Measurements from ENCODE around the gene SPATA6. TPM values are rescaled to one million over a fixed set of nuclear protein-coding genes. Genes with fewer than 3 reads are reported as not detected.

Gene SPATA6
- polyA plus RNA-seq, 3 donors: 7.4 to 8.0 (median 7.8) TPM

GRCh38 chr1:48254254-48254653 lies 217.8 kb downstream of the SPATA6 start:
- Histone ChIP-seq H3K9ac (ENCODE audit: insufficient read depth, low read length, poor library complexity, severe bottlenecking) (no peak overlapping the region), H4K20me1 (ENCODE audit: insufficient read depth, low read length) (no peaks in the 10 kb centered on the region), H3K9me3 (replicated peaks in 1 of 2; ENCODE audit: control insufficient read depth in 1 of 2, insufficient read depth in 1 of 2, low read length in 2 of 2) (no peaks in the 10 kb centered on the region), H3K79me2 (ENCODE audit: insufficient read depth, low read length) (no peaks in the 10 kb centered on the region), H2AFZ (ENCODE audit: insufficient read depth, low read depth, low read length, poor library complexity, severe bottlenecking) (no peak overlapping the region), H3K4me1 (ENCODE audit: control insufficient read depth in 1 of 2, insufficient read depth in 2 of 2, low read length in 2 of 2) (no peaks in the 10 kb centered on the region), H3K27me3 (ENCODE audit: control insufficient read depth in 2 of 2, insufficient read depth in 2 of 2, low read length in 2 of 2) (no peaks in the 10 kb centered on the region), H3K27ac (ENCODE audit: low read depth in 1 of 2, low read length in 2 of 2) (no peak overlapping the region), H3K36me3 (replicated peaks in 1 of 2; ENCODE audit: control insufficient read depth in 1 of 2, insufficient read depth in 2 of 2, low read length in 2 of 2) (no peaks in the 10 kb centered on the region), H3K4me2 (replicated peaks; ENCODE audit: extremely low read depth, low read length, poor library complexity, severe bottlenecking) (no peak overlapping the region), H3K4me3 (replicated peaks in 1 of 3; ENCODE audit: low read depth in 2 of 3, low read length in 3 of 3) (no peak overlapping the region)
- Mint-ChIP-seq H3K36me3 (no peaks in the 10 kb centered on the region), H3K4me3 (no peak overlapping the region), H3K27me3 (ENCODE audit: low read depth in 3 of 3) (peaks cover 2 to 3% (median 2%) of the 10 kb centered on the region in 3 donors), H3K4me1 (no peaks in the 10 kb centered on the region), H3K27ac (no peak overlapping the region), H3K9me3 (peaks cover 0 to 2% (median 0%) of the 10 kb centered on the region in 7 donors)
- no peak for DNase-seq
- no CpG with 5 or more reads among the region's 1 CpG for WGBS (ENCODE audit: insufficient coverage)
- no peak for TF ChIP-seq CTCF (IDR thresholded peaks at IDR 0.05)
- intact Hi-C loops (cut with micrococcal nuclease): no loop called here

GRCh38 chr1:48251821-48252220 lies 220.2 kb downstream of the SPATA6 start:
- Mint-ChIP-seq H3K36me3 (peaks cover 0 to 2% of the 10 kb centered on the region in 2 donors), H3K4me1 (peaks cover 19% of the 10 kb centered on the region), H3K4me3 (no peak overlapping the region), H3K9me3 (peaks cover 0 to 6% (median 0%) of the 10 kb centered on the region in 7 donors), H3K27ac (peak overlapping the region in 2 of 7 donors; percentile 38 to 42), H3K27me3 (ENCODE audit: low read depth in 3 of 3) (peaks cover 2 to 6% (median 3%) of the 10 kb centered on the region in 3 donors)
- Histone ChIP-seq H3K27me3 (ENCODE audit: control insufficient read depth in 2 of 2, insufficient read depth in 2 of 2, low read length in 2 of 2) (no peaks in the 10 kb centered on the region), H2AFZ (ENCODE audit: insufficient read depth, low read depth, low read length, poor library complexity, severe bottlenecking) (no peak overlapping the region), H3K4me3 (replicated peaks in 1 of 3; ENCODE audit: low read depth in 2 of 3, low read length in 3 of 3) (no peak overlapping the region), H3K27ac (ENCODE audit: low read depth in 1 of 2, low read length in 2 of 2) (no peak overlapping the region), H3K4me1 (ENCODE audit: control insufficient read depth in 1 of 2, insufficient read depth in 2 of 2, low read length in 2 of 2) (peaks cover 11 to 12% of the 10 kb centered on the region in 2 donors), H3K9ac (ENCODE audit: insufficient read depth, low read length, poor library complexity, severe bottlenecking) (no peak overlapping the region), H3K4me2 (replicated peaks; ENCODE audit: extremely low read depth, low read length, poor library complexity, severe bottlenecking) (no peak overlapping the region), H3K9me3 (replicated peaks in 1 of 2; ENCODE audit: control insufficient read depth in 1 of 2, insufficient read depth in 1 of 2, low read length in 2 of 2) (no peaks in the 10 kb centered on the region), H3K79me2 (ENCODE audit: insufficient read depth, low read length) (no peaks in the 10 kb centered on the region), H4K20me1 (ENCODE audit: insufficient read depth, low read length) (no peaks in the 10 kb centered on the region), H3K36me3 (replicated peaks in 1 of 2; ENCODE audit: control insufficient read depth in 1 of 2, insufficient read depth in 2 of 2, low read length in 2 of 2) (no peaks in the 10 kb centered on the region)
- intact Hi-C loops (cut with micrococcal nuclease): no loop called here
- DNase-seq: no peak
- TF ChIP-seq CTCF (IDR thresholded peaks at IDR 0.05): no peak
- WGBS (ENCODE audit: insufficient coverage): 95% methylated on average over 2 of the region's 3 CpGs

All from CD14-positive monocyte (primary cell).